Erythroblast (primary cell): ENCODE results near the gene ARHGAP42.

Experiments
- GATA1 ChIP-seq: IDR thresholded peaks from 2 replicates; pipeline ENCODE4 v1.6.1; 2011; ENCODE audit warnings: low read depth, mild to moderate bottlenecking, control low read depth, low read length, moderate library complexity
- POLR2A ChIP-seq: IDR thresholded peaks from 2 replicates; pipeline ENCODE4 v1.6.1; 2011; ENCODE audit warnings: mild to moderate bottlenecking, low read length

DNA sequence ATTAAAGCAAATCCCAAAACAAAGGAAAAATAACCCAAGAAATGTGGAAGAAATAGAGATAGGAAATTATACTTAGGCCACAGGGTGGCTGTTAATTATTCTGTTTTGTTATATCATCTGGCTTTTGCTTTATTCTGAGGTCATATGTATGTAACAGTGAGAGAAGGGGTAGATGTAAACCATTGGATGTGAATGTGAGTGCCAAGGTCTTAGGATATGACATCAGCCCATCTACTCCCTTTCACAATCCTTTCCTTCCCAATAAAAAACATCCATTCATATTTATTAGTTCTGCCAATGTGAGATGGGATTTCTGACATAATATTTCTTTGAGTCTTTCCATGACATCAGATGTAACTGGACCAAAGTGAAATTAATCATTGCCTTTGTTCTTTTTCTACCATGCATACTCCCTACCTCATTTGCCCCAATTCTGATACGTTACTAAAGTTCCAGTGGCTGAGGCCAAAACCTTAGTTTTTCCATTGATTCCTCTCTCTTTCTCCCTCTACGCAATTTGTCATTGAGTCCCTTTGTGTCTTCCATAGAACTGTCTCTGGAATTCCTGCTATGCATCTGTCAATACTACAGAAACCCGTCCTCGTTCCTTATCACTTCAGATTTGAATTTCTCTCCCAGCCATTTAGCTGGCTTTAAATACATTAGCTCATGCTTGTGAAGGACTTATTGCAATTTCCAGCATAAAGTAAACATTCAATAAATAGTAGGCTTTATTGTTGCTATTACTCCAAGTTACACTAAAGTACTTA is 170.3 kb downstream of the ARHGAP42 start:
- TF ChIP-seq POLR2A: no peak
- TF ChIP-seq GATA1: no peak
